Ovary (tissue), 9 donors: ENCODE measurements around the gene SPHK1. TPM values are rescaled to one million over a fixed set of nuclear protein-coding genes. Genes with fewer than 3 reads are reported as not detected.

ENCODE experiments used
- DNase-seq, 5 donors: peaks; one replicate each; pipeline ENCODE4 v3.0.0-alpha.2; 2019 to 2020
- H3K27ac ChIP-seq, 2 donors: fragments of 200-600 bp; one replicate each; pipeline versions ENCODE4 v1.5.1 to v1.8.0; 2019 to 2022
- H3K27me3 ChIP-seq: fragments of 200-600 bp; one replicate; pipeline ENCODE4 v1.8.0; 2022
- H3K36me3 ChIP-seq: fragments of 200-600 bp; sonication (generic); one replicate; pipeline ENCODE4 v1.5.1; 2019
- H3K4me1 ChIP-seq: one replicate; pipeline ENCODE4 v1.8.1; 2013; ENCODE audit warnings: mild to moderate bottlenecking, moderate library complexity; ENCODE audit not compliant: insufficient read depth
- H3K4me3 ChIP-seq: fragments of 200-600 bp; sonication (generic); one replicate; pipeline ENCODE4 v1.5.1; 2017
- H3K9me3 ChIP-seq, 2 donors: fragments of 200-600 bp in 1 of 2; sonication (generic) in 1 of 2; one replicate each; pipeline versions ENCODE4 v1.5.1 to v1.8.1; 2013 to 2019; ENCODE audit warnings: mild to moderate bottlenecking in 1 of 2, moderate library complexity in 1 of 2
- EP300 ChIP-seq: sonication (generic); formaldehyde crosslinking; IDR thresholded peaks from one replicate; pipeline ENCODE4 v1.6.1; 2017; ENCODE audit warnings: antibody characterized with exemption
- POLR2A ChIP-seq: fragments of 450-650 bp; IDR thresholded peaks from one replicate; pipeline ENCODE4 v1.6.1; 2017; ENCODE audit warnings: antibody characterized with exemption, mild to moderate bottlenecking, moderate library complexity
- WGBS, 3 donors: extraction: QIAGEN DNeasy Blood & Tissue Kit in 1 of 3; methylation state at CpG; one replicate each; pipeline versions ENCODE4 v1.1.5 to v1.1.7; 2013 to 2017; 5-methylcytosine and 5-hydroxymethylcytosine counted together
- intact Hi-C, 4 donors: fragments of 100-400 bp; cut with DNase I; formaldehyde crosslinking; loops; one replicate each; pipeline versions ENCODE4 v1.11.0 to v1.15.1; 2022 to 2023
- polyA plus RNA-seq, 2 donors: library from polyadenylated mRNA; stranded (reverse); fragments of 200-250 nt in 1 of 2; fragments of 350-450 nt in 1 of 2; fragmentation: Illumina TruSeq in 1 of 2; extraction: RNeasy Lipid Tissue Mini Kit (QIAGEN cat#74804) in 1 of 2; gene quantifications; one replicate each; pipeline ENCODE4 v1.2.3, GENCODE V29; 2013 to 2014
- total RNA-seq, 7 donors: library from RNA; depleted of rRNA in 2 of 7; stranded (reverse); fragments of >200 nt in 2 of 7; fragmentation: NEBNext Ultra II Directional in 3 of 7; extraction: Animal tissue kit (Norgen Biotek cat#: 25700) in 3 of 7; gene quantifications; one replicate each; pipeline versions ENCODE4 v1.1.0 to v1.2.4, GENCODE V29; 2016 to 2023
- TF ChIP-seq, protein P1 (sequence below), 3 donors: fragments of 450-650 bp in 2 of 3; fragments of 200-600 bp in 1 of 3; IDR thresholded peaks; one replicate each; pipeline versions ENCODE4 v1.5.1 to v1.8.0; 2016 to 2022; ENCODE audit warnings: antibody characterized with exemption in 3 of 3, mild to moderate bottlenecking in 1 of 3
- donor health status: DM: no; HTN: no; CAD: no; lungs with moderate emphysema.
- donor health status: DM: no; HTN: no; CAD: no.
- donor health status: Bipolar disorder and iron deficiency.
- donor health status: DM: yes; HTN: yes; CAD: no.
- donor health status: DM: no; HTN: no; CAD: no.
- donor health status: DM: yes; HTN: yes; CAD: no.

The SPHK1 gene
- total and polyA plus RNA-seq, 9 donors = 0.80 to 9.2 (median 3.7) TPM

DNA sequence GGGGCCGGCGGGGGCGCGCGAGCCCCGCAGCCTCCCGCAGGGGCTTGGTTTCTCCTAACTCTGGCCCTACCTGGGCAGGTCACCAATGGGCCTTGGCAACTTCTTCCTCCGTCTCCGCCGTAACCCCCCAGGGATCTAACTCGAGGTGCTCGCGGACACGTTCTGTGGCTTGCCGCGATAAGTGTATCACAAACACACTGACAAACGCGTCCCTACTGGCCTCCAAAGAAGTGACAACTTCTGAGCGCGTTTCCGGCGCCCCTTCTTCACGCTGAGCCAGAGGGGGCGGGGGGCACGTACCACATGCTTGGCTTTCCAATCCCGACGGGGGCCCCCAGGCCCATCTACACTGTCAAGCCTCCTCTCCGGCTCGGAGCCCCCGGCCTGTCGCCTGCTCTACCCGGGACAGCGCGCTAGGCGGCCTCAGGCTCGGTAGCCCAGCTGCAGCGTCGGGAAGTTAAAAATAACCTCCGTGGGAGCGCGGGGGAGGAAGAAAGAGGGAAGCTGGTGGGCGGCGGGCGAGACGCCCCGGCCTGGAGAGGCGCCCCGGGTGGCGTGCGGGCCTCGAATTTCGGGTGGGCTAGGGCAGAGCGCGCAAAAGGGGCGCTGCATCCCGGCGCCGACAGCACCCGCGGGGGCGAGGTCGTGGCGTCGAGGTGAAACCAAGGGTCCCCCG lies 725 bp upstream of the SPHK1 start:
- Histone ChIP-seq H3K36me3 (no peaks in the 10 kb centered on the region), H3K27ac (peak overlapping the region; percentile 11 to 46), H3K4me1 (peaks cover 12% of the 10 kb centered on the region), H3K4me3 (peak overlapping the region; percentile 41), H3K9me3 (no peaks in the 10 kb centered on the region), H3K27me3 (no peaks in the 10 kb centered on the region)
- intact Hi-C loops = no loop called here
- 0 to 1% (median 0%) methylated on average over 48 to 65 of the region's 65 CpGs for WGBS, 3 donors
- peak in 3 of 5 donors; percentile 47 to 63 (median 53) for DNase-seq
- TF ChIP-seq, protein P1, sequence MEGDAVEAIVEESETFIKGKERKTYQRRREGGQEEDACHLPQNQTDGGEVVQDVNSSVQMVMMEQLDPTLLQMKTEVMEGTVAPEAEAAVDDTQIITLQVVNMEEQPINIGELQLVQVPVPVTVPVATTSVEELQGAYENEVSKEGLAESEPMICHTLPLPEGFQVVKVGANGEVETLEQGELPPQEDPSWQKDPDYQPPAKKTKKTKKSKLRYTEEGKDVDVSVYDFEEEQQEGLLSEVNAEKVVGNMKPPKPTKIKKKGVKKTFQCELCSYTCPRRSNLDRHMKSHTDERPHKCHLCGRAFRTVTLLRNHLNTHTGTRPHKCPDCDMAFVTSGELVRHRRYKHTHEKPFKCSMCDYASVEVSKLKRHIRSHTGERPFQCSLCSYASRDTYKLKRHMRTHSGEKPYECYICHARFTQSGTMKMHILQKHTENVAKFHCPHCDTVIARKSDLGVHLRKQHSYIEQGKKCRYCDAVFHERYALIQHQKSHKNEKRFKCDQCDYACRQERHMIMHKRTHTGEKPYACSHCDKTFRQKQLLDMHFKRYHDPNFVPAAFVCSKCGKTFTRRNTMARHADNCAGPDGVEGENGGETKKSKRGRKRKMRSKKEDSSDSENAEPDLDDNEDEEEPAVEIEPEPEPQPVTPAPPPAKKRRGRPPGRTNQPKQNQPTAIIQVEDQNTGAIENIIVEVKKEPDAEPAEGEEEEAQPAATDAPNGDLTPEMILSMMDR (IDR thresholded peaks at IDR 0.05) = peak in 1 of 3 donors; percentile 35
- TF ChIP-seq EP300 = no peak

DNA sequence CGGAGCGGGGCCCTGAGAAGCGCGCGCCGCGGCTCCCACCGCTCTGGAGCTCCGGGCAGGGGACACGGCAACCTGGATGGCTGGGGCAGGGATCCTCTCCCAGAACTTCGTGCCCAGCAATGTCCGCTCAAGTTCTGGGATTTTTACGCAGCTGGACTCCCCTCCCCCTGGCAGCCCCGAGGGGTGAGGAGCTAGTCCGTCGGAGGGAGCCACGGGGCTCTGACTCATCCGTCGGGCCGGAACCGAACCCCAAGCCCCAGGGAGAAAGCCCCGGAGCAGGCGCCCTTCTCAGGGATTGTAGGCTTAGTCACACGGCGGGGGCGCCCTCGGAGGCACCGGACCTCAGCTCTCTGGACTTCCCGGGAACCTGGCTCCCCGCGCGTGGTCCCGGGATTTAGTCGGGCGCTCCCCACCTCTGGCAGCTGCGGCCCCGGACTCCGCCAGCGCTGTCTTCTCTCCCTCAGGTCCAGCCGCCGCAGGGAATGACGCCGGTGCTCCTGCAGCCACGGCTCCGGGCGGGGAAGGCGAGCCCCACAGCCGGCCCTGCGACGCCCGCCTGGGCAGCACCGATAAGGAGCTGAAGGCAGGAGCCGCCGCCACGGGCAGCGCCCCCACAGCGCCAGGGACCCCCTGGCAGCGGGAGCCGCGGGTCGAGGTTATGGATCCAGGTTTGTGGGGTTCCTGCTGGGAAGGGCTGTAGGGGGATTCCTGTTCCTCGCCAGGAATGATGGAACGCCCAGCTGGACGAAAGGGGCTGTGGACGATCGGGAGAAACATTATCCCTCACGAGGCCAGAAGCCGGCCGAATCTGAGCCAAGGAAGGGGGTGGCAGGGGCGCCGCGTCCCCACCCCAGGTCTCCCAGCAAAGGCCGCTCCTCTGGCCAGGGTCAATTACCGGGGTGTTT lies 830 bp downstream of the SPHK1 start:
- H3K4me1 ChIP-seq = peaks cover 12% of the 10 kb centered on the region
- no peaks in the 10 kb centered on the region for H3K9me3 ChIP-seq
- intact Hi-C loops = no loop called here
- H3K27me3 ChIP-seq = no peaks in the 10 kb centered on the region
- H3K4me3 ChIP-seq = peak overlapping the region; percentile 41
- H3K36me3 ChIP-seq = no peaks in the 10 kb centered on the region
- DNase-seq = peak in 3 of 5 donors; percentile 53 to 70 (median 57)
- TF ChIP-seq POLR2A (no peak), EP300 (no peak)
- TF ChIP-seq, protein P1 (IDR thresholded peaks at IDR 0.05) = no peak
- peak overlapping the region in 1 of 2 donors; percentile 46 for H3K27ac ChIP-seq
- WGBS, 3 donors = 0 to 1% (median 1%) methylated on average over 26 to 74 of the region's 74 CpGs

DNA sequence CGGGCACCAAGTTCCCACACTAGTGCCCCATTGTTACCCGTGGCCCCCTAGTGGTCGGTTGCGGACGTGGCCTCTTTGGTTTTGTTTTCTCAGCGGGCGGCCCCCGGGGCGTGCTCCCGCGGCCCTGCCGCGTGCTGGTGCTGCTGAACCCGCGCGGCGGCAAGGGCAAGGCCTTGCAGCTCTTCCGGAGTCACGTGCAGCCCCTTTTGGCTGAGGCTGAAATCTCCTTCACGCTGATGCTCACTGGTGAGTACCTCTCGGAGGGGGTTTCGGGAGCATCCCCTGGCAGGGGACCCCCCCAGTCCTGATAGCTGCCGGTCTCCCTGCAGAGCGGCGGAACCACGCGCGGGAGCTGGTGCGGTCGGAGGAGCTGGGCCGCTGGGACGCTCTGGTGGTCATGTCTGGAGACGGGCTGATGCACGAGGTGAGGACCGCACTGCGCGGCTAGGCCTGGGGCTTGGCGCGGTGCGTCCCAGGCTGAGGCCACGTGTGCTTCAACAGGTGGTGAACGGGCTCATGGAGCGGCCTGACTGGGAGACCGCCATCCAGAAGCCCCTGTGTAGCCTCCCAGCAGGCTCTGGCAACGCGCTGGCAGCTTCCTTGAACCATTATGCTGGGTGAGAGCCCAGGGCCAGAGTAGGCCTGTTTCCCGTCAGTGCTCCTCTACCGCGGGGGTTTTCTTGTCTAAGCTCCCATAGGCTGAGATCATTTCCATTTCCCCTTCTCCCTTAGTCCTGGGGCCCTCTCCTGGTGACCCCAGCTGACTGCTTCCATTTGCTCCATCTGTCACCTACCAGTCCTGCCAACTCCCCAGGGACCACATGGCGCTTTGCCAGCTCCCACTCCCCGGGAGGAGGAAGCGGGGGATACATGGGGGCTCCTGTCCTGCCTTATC lies 1.7 kb downstream of the SPHK1 start:
- intact Hi-C loops = no loop called here
- no peak overlapping the region for H3K27ac ChIP-seq
- WGBS, 3 donors = 13 to 15% (median 13%) methylated on average over 50 to 52 of the region's 52 CpGs
- H3K27me3 ChIP-seq = no peaks in the 10 kb centered on the region
- peaks cover 12% of the 10 kb centered on the region for H3K4me1 ChIP-seq
- DNase-seq = peak; percentile 65 to 84 (median 78)
- no peaks in the 10 kb centered on the region for H3K36me3 ChIP-seq
- no peak for TF ChIP-seq POLR2A
- TF ChIP-seq, protein P1 (IDR thresholded peaks at IDR 0.05) = peak; percentile 51 to 76 (median 57)
- no peaks in the 10 kb centered on the region for H3K9me3 ChIP-seq
- H3K4me3 ChIP-seq = peak overlapping the region; percentile 41
